Suprapubic skin (tissue), 4 donors: ENCODE data around the gene ATP9B.

Experiments used
- EP300 ChIP-seq: sonication (generic); formaldehyde crosslinking; IDR thresholded peaks from one replicate; pipeline ENCODE4 v1.6.1; 2017; ENCODE audit warnings: antibody characterized with exemption
- POLR2A ChIP-seq, 2 donors: fragments of 450-650 bp; IDR thresholded peaks; one replicate each; pipeline ENCODE4 v1.6.1; 2017; ENCODE audit warnings: antibody characterized with exemption in 2 of 2, mild to moderate bottlenecking in 2 of 2, moderate library complexity in 2 of 2
- POLR2AphosphoS5 ChIP-seq, 3 donors: sonication (generic); formaldehyde crosslinking; IDR thresholded peaks; one replicate each; pipeline ENCODE4 v1.6.1; 2017; ENCODE audit warnings: antibody characterized with exemption in 3 of 3
- TF ChIP-seq, protein P1 (sequence below), 2 donors: fragments of 200-600 bp in 1 of 2; fragments of 450-650 bp in 1 of 2; sonication (generic) in 1 of 2; IDR thresholded peaks; one replicate each; pipeline ENCODE4 v1.5.1; 2016 to 2019; ENCODE audit warnings: antibody characterized with exemption in 2 of 2, mild to moderate bottlenecking in 1 of 2, moderate library complexity in 1 of 2

DNA sequence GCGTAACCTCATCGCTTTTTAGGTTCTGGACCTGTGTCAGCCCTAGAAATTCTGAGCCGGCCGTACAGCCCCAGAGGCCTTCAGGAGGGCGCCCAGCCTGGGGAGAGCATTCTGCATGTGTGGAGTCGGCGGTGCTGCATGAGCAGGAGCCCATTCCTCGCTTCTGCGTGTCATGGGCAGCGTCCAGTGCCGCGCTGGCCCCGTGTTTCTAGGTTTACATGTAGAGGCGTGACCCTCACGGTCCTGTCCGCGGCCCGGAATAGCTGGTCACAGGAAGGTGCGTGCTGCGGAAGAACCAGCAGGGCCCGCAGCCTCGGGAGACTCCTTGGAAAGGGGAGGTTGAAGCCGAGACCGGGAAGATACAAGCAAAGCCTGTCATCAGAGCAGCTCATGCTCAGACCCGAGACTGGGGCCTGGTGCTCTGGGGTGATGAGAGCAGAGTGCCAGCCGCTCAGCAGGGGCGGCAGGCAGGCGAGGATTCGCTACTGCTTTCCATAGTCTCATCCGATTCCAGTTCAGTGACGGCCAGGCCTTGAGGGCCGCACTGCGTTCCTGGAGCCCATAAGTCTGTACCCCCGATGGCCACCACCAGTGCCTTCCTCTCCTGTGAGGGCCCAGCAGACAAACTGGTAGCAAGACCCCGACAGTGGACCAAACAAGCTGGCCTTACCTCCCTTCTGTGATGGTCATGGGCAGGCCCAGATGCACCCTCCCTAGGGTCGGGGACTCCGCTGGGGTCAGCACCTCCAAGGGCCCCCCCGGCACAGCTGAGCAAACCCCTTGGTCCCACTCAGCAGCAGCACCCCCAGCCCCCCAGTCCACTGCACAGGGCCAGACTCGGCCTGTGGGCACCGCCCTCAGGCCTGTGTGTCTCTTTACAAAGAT lies 311.0 kb downstream of the ATP9B start:
- TF ChIP-seq, protein P1, sequence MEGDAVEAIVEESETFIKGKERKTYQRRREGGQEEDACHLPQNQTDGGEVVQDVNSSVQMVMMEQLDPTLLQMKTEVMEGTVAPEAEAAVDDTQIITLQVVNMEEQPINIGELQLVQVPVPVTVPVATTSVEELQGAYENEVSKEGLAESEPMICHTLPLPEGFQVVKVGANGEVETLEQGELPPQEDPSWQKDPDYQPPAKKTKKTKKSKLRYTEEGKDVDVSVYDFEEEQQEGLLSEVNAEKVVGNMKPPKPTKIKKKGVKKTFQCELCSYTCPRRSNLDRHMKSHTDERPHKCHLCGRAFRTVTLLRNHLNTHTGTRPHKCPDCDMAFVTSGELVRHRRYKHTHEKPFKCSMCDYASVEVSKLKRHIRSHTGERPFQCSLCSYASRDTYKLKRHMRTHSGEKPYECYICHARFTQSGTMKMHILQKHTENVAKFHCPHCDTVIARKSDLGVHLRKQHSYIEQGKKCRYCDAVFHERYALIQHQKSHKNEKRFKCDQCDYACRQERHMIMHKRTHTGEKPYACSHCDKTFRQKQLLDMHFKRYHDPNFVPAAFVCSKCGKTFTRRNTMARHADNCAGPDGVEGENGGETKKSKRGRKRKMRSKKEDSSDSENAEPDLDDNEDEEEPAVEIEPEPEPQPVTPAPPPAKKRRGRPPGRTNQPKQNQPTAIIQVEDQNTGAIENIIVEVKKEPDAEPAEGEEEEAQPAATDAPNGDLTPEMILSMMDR (IDR thresholded peaks at IDR 0.05): no peak
- TF ChIP-seq POLR2A (IDR thresholded peaks at IDR 0.05) (no peak), EP300 (no peak), POLR2AphosphoS5 (IDR thresholded peaks at IDR 0.05) (no peak)
